Endodermal cell (in vitro differentiated cells): ENCODE results near the gene CRHBP. TPM values are rescaled to one million over a fixed set of nuclear protein-coding genes. Genes with fewer than 3 reads are reported as not detected.

Experiments used
- DNase-seq: peaks from one replicate; pipeline ENCODE4 v3.0.0-alpha.2; 2017
- H3K27ac ChIP-seq: 2 replicates; pipeline ENCODE4 v1.5.1; 2013; ENCODE audit warnings: mild to moderate bottlenecking, low read depth, low read length, moderate library complexity
- H3K27me3 ChIP-seq: 2 replicates; pipeline ENCODE4 v1.6.1; 2013; ENCODE audit warnings: mild to moderate bottlenecking, low read length, moderate library complexity; ENCODE audit not compliant: insufficient read depth, control insufficient read depth, poor library complexity, severe bottlenecking
- H3K36me3 ChIP-seq: 2 replicates; pipeline ENCODE4 v1.7.0; 2013; ENCODE audit warnings: mild to moderate bottlenecking, low read length, moderate library complexity; ENCODE audit not compliant: control insufficient read depth, insufficient read depth
- H3K4me1 ChIP-seq: one replicate; pipeline ENCODE4 v1.7.0; 2013; ENCODE audit warnings: low read length; ENCODE audit not compliant: control insufficient read depth, insufficient read depth
- H3K4me3 ChIP-seq: 2 replicates; pipeline ENCODE4 v1.5.1; 2013; ENCODE audit warnings: mild to moderate bottlenecking, low read length, moderate library complexity
- H3K9ac ChIP-seq: 2 replicates; pipeline ENCODE4 v1.6.1; 2013; ENCODE audit warnings: mild to moderate bottlenecking, low read length, moderate library complexity; ENCODE audit not compliant: poor library complexity, severe bottlenecking; ENCODE audit errors: extremely low read depth
- H3K9me3 ChIP-seq: 2 replicates; pipeline ENCODE4 v1.6.1; 2013; ENCODE audit warnings: mild to moderate bottlenecking, low read length, moderate library complexity; ENCODE audit not compliant: control insufficient read depth
- H3K27ac Mint-ChIP-seq: 2 replicates; pipeline ENCODE4 v1.8.0; 2020; ENCODE audit warnings: mixed read lengths
- H3K27me3 Mint-ChIP-seq: 2 replicates; pipeline ENCODE4 v1.8.0; 2021; ENCODE audit warnings: mild to moderate bottlenecking, mixed read lengths; ENCODE audit not compliant: insufficient read depth
- H3K36me3 Mint-ChIP-seq: 2 replicates; pipeline ENCODE4 v1.8.0; 2020; ENCODE audit warnings: low read depth, mixed read lengths
- H3K4me1 Mint-ChIP-seq: 2 replicates; pipeline ENCODE4 v1.8.0; 2020; ENCODE audit warnings: mixed read lengths
- H3K4me3 Mint-ChIP-seq: 2 replicates; pipeline ENCODE4 v1.8.0; 2020; ENCODE audit warnings: mild to moderate bottlenecking, moderate library complexity, mixed read lengths
- H3K9me3 Mint-ChIP-seq: 2 replicates; pipeline ENCODE4 v1.8.0; 2020; ENCODE audit warnings: mild to moderate bottlenecking, mixed read lengths
- WGBS, 2 experiments: methylation state at CpG; one replicate each; pipeline versions ENCODE4 v1.1.5 to v1.1.7; 2013; ENCODE audit warnings: missing lambda C conversion rate in 2 of 2, mixed read lengths in 1 of 2; ENCODE audit not compliant: insufficient coverage in 1 of 2, insufficient read length in 1 of 2; 5-methylcytosine and 5-hydroxymethylcytosine counted together
- total RNA-seq, 2 donors: library from RNA; stranded (reverse); fragmentation: NEBNext Ultra II Directional in 1 of 2; extraction: Animal tissue kit (Norgen Biotek cat#: 25700) in 1 of 2; gene quantifications; 2 replicates in 1 of 2; 3 replicates in 1 of 2; pipeline ENCODE4 v1.2.1, GENCODE V29; 2021
- TF ChIP-seq, protein P1 (sequence below): fragments of 200-600 bp; sonication (generic); conservative IDR thresholded peaks from 2 replicates; pipeline ENCODE4 v1.5.0; 2021; ENCODE audit warnings: antibody characterized with exemption, mild to moderate bottlenecking

CRHBP gene
- total RNA-seq, 2 donors from 2014 or later = 14.4 to 15.2 TPM

DNA sequence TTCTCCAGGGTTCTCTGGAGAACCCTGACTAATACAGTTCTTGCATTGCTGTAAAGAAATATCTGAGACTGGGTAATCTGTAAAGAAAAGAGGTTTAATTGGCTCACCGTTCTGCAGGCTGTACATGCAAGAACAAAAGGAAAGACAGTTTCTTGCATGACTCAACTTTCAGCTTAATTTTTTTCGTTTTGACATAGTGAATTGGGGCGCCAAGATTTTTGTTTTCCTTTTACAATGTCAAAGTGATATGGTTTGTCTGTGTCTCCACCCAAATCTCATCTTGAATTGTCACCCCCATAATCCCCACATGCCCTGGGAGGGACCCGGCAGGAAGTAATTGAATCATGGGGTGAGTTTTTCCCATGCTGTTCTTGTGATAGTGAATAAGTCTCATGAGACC, 11.8 kb upstream of the CRHBP start:
- Histone ChIP-seq H3K4me3 (no peak overlapping the region), H3K9me3 (no peaks in the 10 kb centered on the region), H3K9ac (no peak overlapping the region), H3K27ac (no peak overlapping the region), H3K36me3 (no peaks in the 10 kb centered on the region), H3K4me1 (peaks cover 4% of the 10 kb centered on the region), H3K27me3 (no peaks in the 10 kb centered on the region)
- WGBS, 2 experiments = 96 to 100% methylated on average over 2 to 3 of the region's 4 CpGs
- H3K27me3 Mint-ChIP-seq = no peaks in the 10 kb centered on the region
- H3K4me1 Mint-ChIP-seq = peaks cover 20% of the 10 kb centered on the region
- no peak for DNase-seq
- no peak overlapping the region for H3K4me3 Mint-ChIP-seq
- H3K36me3 Mint-ChIP-seq = peaks cover 13% of the 10 kb centered on the region
- peaks cover 2% of the 10 kb centered on the region for H3K9me3 Mint-ChIP-seq
- TF ChIP-seq, protein P1, sequence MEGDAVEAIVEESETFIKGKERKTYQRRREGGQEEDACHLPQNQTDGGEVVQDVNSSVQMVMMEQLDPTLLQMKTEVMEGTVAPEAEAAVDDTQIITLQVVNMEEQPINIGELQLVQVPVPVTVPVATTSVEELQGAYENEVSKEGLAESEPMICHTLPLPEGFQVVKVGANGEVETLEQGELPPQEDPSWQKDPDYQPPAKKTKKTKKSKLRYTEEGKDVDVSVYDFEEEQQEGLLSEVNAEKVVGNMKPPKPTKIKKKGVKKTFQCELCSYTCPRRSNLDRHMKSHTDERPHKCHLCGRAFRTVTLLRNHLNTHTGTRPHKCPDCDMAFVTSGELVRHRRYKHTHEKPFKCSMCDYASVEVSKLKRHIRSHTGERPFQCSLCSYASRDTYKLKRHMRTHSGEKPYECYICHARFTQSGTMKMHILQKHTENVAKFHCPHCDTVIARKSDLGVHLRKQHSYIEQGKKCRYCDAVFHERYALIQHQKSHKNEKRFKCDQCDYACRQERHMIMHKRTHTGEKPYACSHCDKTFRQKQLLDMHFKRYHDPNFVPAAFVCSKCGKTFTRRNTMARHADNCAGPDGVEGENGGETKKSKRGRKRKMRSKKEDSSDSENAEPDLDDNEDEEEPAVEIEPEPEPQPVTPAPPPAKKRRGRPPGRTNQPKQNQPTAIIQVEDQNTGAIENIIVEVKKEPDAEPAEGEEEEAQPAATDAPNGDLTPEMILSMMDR = no peak
- H3K27ac Mint-ChIP-seq = no peak overlapping the region

DNA sequence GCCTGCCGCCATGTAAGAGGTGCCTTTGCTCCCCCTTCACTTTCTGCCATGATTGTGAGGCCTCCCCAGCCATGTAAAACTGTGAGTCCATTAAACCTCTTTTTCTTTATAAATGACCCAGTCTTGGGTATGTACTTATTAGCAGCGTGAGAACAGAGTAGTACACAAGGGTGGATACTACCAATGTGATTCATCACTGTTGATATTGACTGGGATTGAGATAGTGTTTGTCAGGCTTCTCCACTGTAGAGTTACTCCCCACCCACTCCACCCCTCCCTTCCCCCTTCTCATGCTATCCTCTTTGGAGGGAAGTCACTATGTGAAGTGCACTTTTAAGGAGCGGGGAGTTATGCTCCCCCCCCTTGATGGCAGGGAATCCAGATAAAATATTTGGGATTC, 11.4 kb upstream of the CRHBP start:
- Mint-ChIP-seq H3K27me3 (no peaks in the 10 kb centered on the region), H3K36me3 (peaks cover 13% of the 10 kb centered on the region), H3K4me1 (peaks cover 24% of the 10 kb centered on the region), H3K4me3 (no peak overlapping the region), H3K9me3 (peaks cover 2% of the 10 kb centered on the region), H3K27ac (no peak overlapping the region)
- no peak overlapping the region for H3K4me3 ChIP-seq
- H3K27me3 ChIP-seq = no peaks in the 10 kb centered on the region
- TF ChIP-seq, protein P1 = no peak
- no peaks in the 10 kb centered on the region for H3K9me3 ChIP-seq
- no peak overlapping the region for H3K9ac ChIP-seq
- WGBS, 2 experiments = 92% methylated on average over 3 of the region's 3 CpGs; no CpG with 5 or more reads in 1 of the 2 experiments
- DNase-seq = no peak
- no peaks in the 10 kb centered on the region for H3K36me3 ChIP-seq
- H3K4me1 ChIP-seq = peaks cover 4% of the 10 kb centered on the region
- H3K27ac ChIP-seq = no peak overlapping the region

DNA sequence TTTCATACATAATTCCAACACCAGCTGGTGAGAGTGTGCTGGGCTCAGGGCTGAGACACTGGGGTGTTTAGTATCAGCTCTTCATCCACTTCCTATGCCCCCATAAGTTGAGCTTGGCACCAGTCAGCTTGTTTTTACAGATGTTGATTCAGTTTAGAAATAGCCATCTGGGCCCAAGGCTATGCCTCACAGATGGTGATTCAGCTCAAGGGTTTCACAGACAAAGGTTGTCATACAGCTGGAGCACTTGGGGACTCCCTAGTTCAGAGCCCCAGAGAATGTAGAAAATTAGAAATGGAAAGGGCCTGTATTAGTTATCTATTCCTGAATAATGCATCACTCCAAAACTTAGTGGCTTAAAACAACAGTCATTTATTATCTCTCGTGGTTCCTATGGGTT, 10.3 kb upstream of the CRHBP start:
- no peaks in the 10 kb centered on the region for H3K36me3 ChIP-seq
- DNase-seq = no peak
- H3K4me3 ChIP-seq = no peak overlapping the region
- Mint-ChIP-seq H3K36me3 (peaks cover 15% of the 10 kb centered on the region), H3K9me3 (peaks cover 2% of the 10 kb centered on the region), H3K27me3 (no peaks in the 10 kb centered on the region), H3K4me1 (peaks cover 29% of the 10 kb centered on the region), H3K4me3 (no peak overlapping the region), H3K27ac (no peak overlapping the region)
- no peaks in the 10 kb centered on the region for H3K9me3 ChIP-seq
- H3K4me1 ChIP-seq = peaks cover 9% of the 10 kb centered on the region
- no peak overlapping the region for H3K9ac ChIP-seq
- WGBS, 2 experiments = 80% methylated on average over 1 of the region's 1 CpG; no CpG with 5 or more reads in 1 of the 2 experiments
- H3K27ac ChIP-seq = no peak overlapping the region
- no peaks in the 10 kb centered on the region for H3K27me3 ChIP-seq
- TF ChIP-seq, protein P1 = no peak
